Endothelial cell of umbilical vein (primary cell): ENCODE data around the gene EXOSC2. TPM values are rescaled to one million over a fixed set of nuclear protein-coding genes. Genes with fewer than 3 reads are reported as not detected.

Experiments
- BruUV-seq: library from RNA; stranded (reverse); fragments of 400-500 nt; replicated peaks from 2 replicates; lab custom pipeline; 2021; lab: Mats Ljungman, UMichigan
- CTCF ChIA-PET: fragments of 300-600, 350-600 bp; sonication (Branson Sonifier 250); formaldehyde crosslinking; loops from one replicate; lab custom pipeline; 2021; ENCODE audit warnings: antibody characterized with exemption, inconsistent platforms; lab: Charles Lee
- POLR2A ChIA-PET: fragments of 300-600, 350-600 bp; sonication (Branson Sonifier 250); formaldehyde crosslinking; loops from one replicate; lab custom pipeline; 2021; ENCODE audit warnings: antibody characterized with exemption, inconsistent platforms; lab: Charles Lee
- DNase-seq: peaks from one replicate; pipeline ENCODE4 v3.0.0-alpha.2; 2011; ENCODE audit warnings: low read depth, low spot score
- FAIRE-seq: peaks from 2 replicates; lab custom pipeline; 2011; peaks lifted over from hg19 to GRCh38; lab: Jason Lieb, UNC
- H2AFZ ChIP-seq: 2 replicates; pipeline ENCODE4 v1.6.0; 2012; ENCODE audit warnings: low read depth, low read length, control low read depth, inconsistent platforms
- H3K27ac ChIP-seq: 2 replicates; pipeline ENCODE4 v1.5.1; 2011; ENCODE audit warnings: low read depth, mild to moderate bottlenecking, control low read depth, low read length, moderate library complexity; ENCODE audit not compliant: insufficient read depth
- H3K27me3 ChIP-seq, 2 experiments: 2 replicates each; pipeline versions ENCODE4 v1.6.0 to v1.6.1; 2011; ENCODE audit warnings: low read length in 2 of 2, mixed read lengths in 1 of 2; ENCODE audit not compliant: control insufficient read depth in 2 of 2, insufficient read depth in 2 of 2
- H3K36me3 ChIP-seq, 2 experiments: 2 replicates in 1 of 2; 3 replicates in 1 of 2; pipeline ENCODE4 v1.5.1; 2011; ENCODE audit warnings: low read length in 2 of 2, mild to moderate bottlenecking in 1 of 2, moderate library complexity in 1 of 2; ENCODE audit not compliant: control insufficient read depth in 2 of 2, insufficient read depth in 2 of 2; ENCODE audit errors: extremely low read depth in 1 of 2
- H3K4me1 ChIP-seq: 3 replicates; pipeline ENCODE4 v1.5.1; 2011; ENCODE audit warnings: mild to moderate bottlenecking, low read length; ENCODE audit not compliant: control insufficient read depth, insufficient read depth; ENCODE audit errors: extremely low read depth
- H3K4me2 ChIP-seq: 2 replicates; pipeline ENCODE4 v1.6.1; 2011; ENCODE audit warnings: low read length, control low read depth, mixed read lengths; ENCODE audit not compliant: insufficient read depth
- H3K4me3 ChIP-seq, 3 experiments: fragments of 200-600 bp in 1 of 3; sonication (generic), shearing (Covaris generic) in 1 of 3; replicated peaks in 1 of 3; 2 replicates each; pipeline ENCODE4 v1.5.1; 2011 to 2016; ENCODE audit warnings: control low read depth in 3 of 3, low read length in 3 of 3, mild to moderate bottlenecking in 2 of 3, inconsistent platforms in 1 of 3, low read depth in 1 of 3, moderate library complexity in 1 of 3; ENCODE audit not compliant: insufficient read depth in 1 of 3
- H3K79me2 ChIP-seq: 2 replicates; pipeline ENCODE4 v1.6.0; 2012; ENCODE audit warnings: low read length, inconsistent platforms; ENCODE audit not compliant: control insufficient read depth, insufficient read depth
- H3K9ac ChIP-seq: replicated peaks from 2 replicates; pipeline ENCODE3; 2011; ENCODE audit warnings: low read length, control low read depth; ENCODE audit not compliant: insufficient read depth; ENCODE audit errors: extremely low read depth
- H3K9me1 ChIP-seq: replicated peaks from 3 replicates; pipeline ENCODE4 v1.6.0; 2011; ENCODE audit warnings: mild to moderate bottlenecking, low read length; ENCODE audit not compliant: control insufficient read depth, insufficient read depth; ENCODE audit errors: extremely low read depth
- H3K9me3 ChIP-seq: replicated peaks from 2 replicates; pipeline ENCODE4 v1.5.1; 2012; ENCODE audit warnings: low read length, inconsistent platforms; ENCODE audit not compliant: control insufficient read depth, insufficient read depth
- H4K20me1 ChIP-seq: replicated peaks from 2 replicates; pipeline ENCODE3; 2011; ENCODE audit warnings: mild to moderate bottlenecking, low read length; ENCODE audit not compliant: control insufficient read depth, insufficient read depth; ENCODE audit errors: extremely low read depth
- EZH2 ChIP-seq: IDR thresholded peaks from 2 replicates; pipeline ENCODE4 v1.6.1; 2012; ENCODE audit warnings: borderline replicate concordance, low read depth, mild to moderate bottlenecking, moderate library complexity, low read length, inconsistent platforms; ENCODE audit not compliant: severe bottlenecking
- FOS ChIP-seq: IDR thresholded peaks from 2 replicates; pipeline ENCODE4 v1.6.1; 2011; ENCODE audit warnings: mild to moderate bottlenecking, low read length, moderate library complexity, borderline replicate concordance; ENCODE audit not compliant: insufficient read depth
- POLR2AphosphoS5 ChIP-seq: IDR thresholded peaks from 2 replicates; pipeline ENCODE4 v1.6.1; 2012; ENCODE audit warnings: low read depth, mild to moderate bottlenecking, control low read depth, low read length, moderate library complexity; ENCODE audit not compliant: insufficient read depth
- dilution Hi-C: fragments of 300-500 bp; cut with MboI; formaldehyde crosslinking; loops from one replicate; pipeline ENCODE4 v1.15.0; 2019; ENCODE audit warnings: low sequenced_read_pairs; ENCODE audit not compliant: extremely low pct_ligation_motif_present
- intact Hi-C: fragments of 100-400 bp; cut with micrococcal nuclease; formaldehyde crosslinking; loops from one replicate; pipeline ENCODE4 v1.10.0; 2022
- polyA plus RNA-seq, 4 experiments: library from polyadenylated mRNA; depleted of rRNA in 3 of 4; stranded (reverse) in 3 of 4; unstranded in 1 of 4; fragments of >200 nt; gene quantifications; 2 replicates each; pipeline versions ENCODE4 v1.2.1 to v1.2.3, GENCODE V29; 2011 to 2012; ENCODE audit warnings: missing spikeins in 1 of 4
- total RNA-seq: library from RNA; stranded (reverse); gene quantifications from 2 replicates; pipeline ENCODE4 v1.2.3, GENCODE V29; 2021
- TF ChIP-seq, protein P1 (sequence below), 2 donors: IDR thresholded peaks; 1 replicate in 1 of 2; 2 replicates in 1 of 2; pipeline ENCODE4 v1.5.1; 2011; ENCODE audit warnings: low read length in 2 of 2, mild to moderate bottlenecking in 2 of 2, moderate library complexity in 2 of 2, control low read depth in 1 of 2, inconsistent platforms in 1 of 2, low read depth in 1 of 2; ENCODE audit not compliant: insufficient read depth in 1 of 2; ENCODE audit errors: extremely low read depth in 1 of 2

The EXOSC2 gene
- total and polyA plus RNA-seq, 2 donors (not counting 3 experiments of a cell fraction or from before 2014, with no cell fraction given): 25.5 to 44.4 TPM

- Histone ChIP-seq H3K4me3 (no peak within 1 kb of the TSS), H2AFZ (no peak within 1 kb of the TSS), H3K27me3 (peaks cover 78 to 91% of the 10 kb centered on the region in 2 experiments), H3K9me3 (no peaks in the 10 kb centered on the region), H3K79me2 (no peaks in the 10 kb centered on the region), H4K20me1 (no peaks in the 10 kb centered on the region), H3K9ac (no peak within 1 kb of the TSS), H3K4me2 (no peak within 1 kb of the TSS), H3K4me1 (no peaks in the 10 kb centered on the region), H3K36me3 (no peaks in the 10 kb centered on the region), H3K27ac (no peak within 1 kb of the TSS), H3K9me1 (no peaks in the 10 kb centered on the region)
- TF ChIP-seq EZH2 (peak; percentile 60), FOS (no peak), POLR2AphosphoS5 (no peak)
- TF ChIP-seq, protein P1, sequence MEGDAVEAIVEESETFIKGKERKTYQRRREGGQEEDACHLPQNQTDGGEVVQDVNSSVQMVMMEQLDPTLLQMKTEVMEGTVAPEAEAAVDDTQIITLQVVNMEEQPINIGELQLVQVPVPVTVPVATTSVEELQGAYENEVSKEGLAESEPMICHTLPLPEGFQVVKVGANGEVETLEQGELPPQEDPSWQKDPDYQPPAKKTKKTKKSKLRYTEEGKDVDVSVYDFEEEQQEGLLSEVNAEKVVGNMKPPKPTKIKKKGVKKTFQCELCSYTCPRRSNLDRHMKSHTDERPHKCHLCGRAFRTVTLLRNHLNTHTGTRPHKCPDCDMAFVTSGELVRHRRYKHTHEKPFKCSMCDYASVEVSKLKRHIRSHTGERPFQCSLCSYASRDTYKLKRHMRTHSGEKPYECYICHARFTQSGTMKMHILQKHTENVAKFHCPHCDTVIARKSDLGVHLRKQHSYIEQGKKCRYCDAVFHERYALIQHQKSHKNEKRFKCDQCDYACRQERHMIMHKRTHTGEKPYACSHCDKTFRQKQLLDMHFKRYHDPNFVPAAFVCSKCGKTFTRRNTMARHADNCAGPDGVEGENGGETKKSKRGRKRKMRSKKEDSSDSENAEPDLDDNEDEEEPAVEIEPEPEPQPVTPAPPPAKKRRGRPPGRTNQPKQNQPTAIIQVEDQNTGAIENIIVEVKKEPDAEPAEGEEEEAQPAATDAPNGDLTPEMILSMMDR (IDR thresholded peaks at IDR 0.05; ENCODE audit: extremely low read depth in 1 of 2, insufficient read depth in 1 of 2, low read depth in 1 of 2, low read length in 2 of 2): no peak
- POLR2A ChIA-PET: no interaction called here
- no peak for FAIRE-seq
- intact Hi-C loops: no loop called here
- no peak for DNase-seq
- BruUV-seq: no TSS peak
- CTCF ChIA-PET: no interaction called here
- dilution Hi-C loops: no loop called here
Observed at GRCh38 chr9:130664251-130665028, 29.1 kb upstream of the EXOSC2 start, which contains the start of gene PRDM12. Gene PRDM12 (plus strand): TSS chr9:130664594. CDS start chr9:130664654, 60 bp downstream.
